ENCODE measurements around the gene CAPN2.

The CAPN2 gene

DNA sequence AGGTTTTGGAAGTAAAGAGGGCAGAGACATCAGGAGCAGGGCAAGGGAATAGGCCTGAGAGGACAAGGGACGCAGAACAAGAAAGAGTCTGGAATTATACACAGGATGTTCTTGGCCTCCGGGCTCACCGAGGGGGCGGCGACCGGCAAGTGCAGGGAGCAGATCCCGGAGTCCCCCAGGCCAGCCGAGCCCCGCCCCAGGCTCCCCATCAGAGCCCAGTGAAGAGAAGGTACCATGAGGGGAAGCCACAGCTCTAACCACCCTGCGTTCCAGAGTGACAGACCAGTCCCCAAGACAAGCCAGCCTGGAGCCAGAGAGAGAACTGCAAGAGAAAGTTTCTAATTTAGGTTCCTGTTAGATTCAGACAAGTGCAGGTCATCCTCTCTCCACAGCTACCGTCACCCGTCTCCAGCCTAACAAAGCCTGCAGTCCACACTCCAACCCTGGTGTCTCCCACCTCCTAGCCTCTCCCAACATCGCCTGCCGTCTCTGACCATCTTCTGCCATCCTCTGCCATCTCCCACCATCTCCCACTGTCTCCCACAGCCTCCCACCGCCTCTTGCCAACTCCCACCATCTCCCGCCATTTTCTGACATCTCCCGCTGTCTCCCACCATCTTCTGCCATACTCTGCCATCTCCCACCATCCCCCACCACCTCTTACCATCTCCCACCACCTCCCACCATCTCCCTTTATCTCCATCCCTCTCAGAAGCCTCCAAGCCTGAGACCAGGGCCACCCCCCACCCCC lies 42.5 kb downstream of the CAPN2 start:
- H2BK5ac ChIP-seq (ENCODE audit: low read length) = peak overlapping the region; percentile 44
- H3K9me3 ChIP-seq (replicated peaks in 1 of 2; ENCODE audit: control insufficient read depth in 2 of 2, insufficient read depth in 1 of 2, low read depth in 1 of 2, low read length in 2 of 2) = no peaks in the 10 kb centered on the region
- no peak overlapping the region for H3K4me2 ChIP-seq (ENCODE audit: insufficient read depth, low read length, poor library complexity, severe bottlenecking)
- H3K9ac ChIP-seq (ENCODE audit: low read depth, low read length, poor library complexity) = no peak overlapping the region
- no peak overlapping the region for H2BK15ac ChIP-seq (ENCODE audit: low read length)
- H3K18ac ChIP-seq (ENCODE audit: low read length) = no peak overlapping the region
- no peak overlapping the region for H3K14ac ChIP-seq (ENCODE audit: low read length)
- no peak overlapping the region for H3K4me3 ChIP-seq (ENCODE audit: low read length in 2 of 2)
- DNase-seq (ENCODE audit: low spot score) = no peak
- no peaks in the 10 kb centered on the region for H3K79me1 ChIP-seq (ENCODE audit: low read depth, low read length)
- H2BK12ac ChIP-seq (ENCODE audit: low read length) = no peak overlapping the region
- H3K23ac ChIP-seq (ENCODE audit: low read depth, low read length, poor library complexity) = peak overlapping the region; percentile 70
- H4K91ac ChIP-seq (ENCODE audit: low read depth, low read length, poor library complexity) = no peak overlapping the region
- no peak overlapping the region for H2AFZ ChIP-seq (ENCODE audit: low read length)
- no CpG with 5 or more reads among the region's 17 CpGs for WGBS, 2 donors (ENCODE audit: extremely low coverage in 2 of 2, insufficient read length in 2 of 2, insufficient replicate concordance in 1 of 2)
- H3K36me3 ChIP-seq (replicated peaks in 1 of 2; ENCODE audit: control insufficient read depth in 2 of 2, insufficient read depth in 2 of 2, low read length in 2 of 2) = peaks cover 36 to 100% of the 10 kb centered on the region in 2 donors
- H3K4ac ChIP-seq (ENCODE audit: low read length) = no peak overlapping the region
- peaks cover 0 to 1% of the 10 kb centered on the region in 2 donors for H3K4me1 ChIP-seq (ENCODE audit: control insufficient read depth in 2 of 2, insufficient read depth in 1 of 2, low read depth in 1 of 2, low read length in 2 of 2)
- H4K8ac ChIP-seq (ENCODE audit: low read depth, low read length) = no peak overlapping the region
- H3K27ac ChIP-seq (replicated peaks; ENCODE audit: low read length) = no peak overlapping the region
- H2AK5ac ChIP-seq (ENCODE audit: low read depth, low read length) = no peak overlapping the region
- no peaks in the 10 kb centered on the region for H3K27me3 ChIP-seq (ENCODE audit: control insufficient read depth in 3 of 3, insufficient read depth in 3 of 3, low read depth in 1 of 3, low read length in 3 of 3)
- H2BK120ac ChIP-seq (ENCODE audit: low read depth, low read length) = no peak overlapping the region

DNA sequence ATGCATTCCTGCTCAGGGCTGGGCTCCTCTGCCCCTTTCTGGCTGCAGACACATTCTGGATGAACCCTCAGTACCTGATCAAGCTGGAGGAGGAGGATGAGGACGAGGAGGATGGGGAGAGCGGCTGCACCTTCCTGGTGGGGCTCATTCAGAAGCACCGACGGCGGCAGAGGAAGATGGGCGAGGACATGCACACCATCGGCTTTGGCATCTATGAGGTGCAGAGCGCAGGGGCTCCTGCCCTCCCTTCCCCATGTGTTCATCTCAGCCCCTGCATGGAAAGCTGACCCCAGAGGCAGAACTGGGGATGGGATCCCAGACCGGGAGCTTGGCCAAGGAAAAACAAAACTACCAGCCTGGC lies 43.1 kb downstream of the CAPN2 start:
- no peak overlapping the region for H2AFZ ChIP-seq (ENCODE audit: low read length)
- H2AK5ac ChIP-seq (ENCODE audit: low read depth, low read length) = no peak overlapping the region
- no peaks in the 10 kb centered on the region for H3K79me1 ChIP-seq (ENCODE audit: low read depth, low read length)
- H3K4ac ChIP-seq (ENCODE audit: low read length) = no peak overlapping the region
- H2BK15ac ChIP-seq (ENCODE audit: low read length) = no peak overlapping the region
- H4K8ac ChIP-seq (ENCODE audit: low read depth, low read length) = no peak overlapping the region
- peak overlapping the region; percentile 70 for H3K23ac ChIP-seq (ENCODE audit: low read depth, low read length, poor library complexity)
- peaks cover 42 to 100% of the 10 kb centered on the region in 2 donors for H3K36me3 ChIP-seq (replicated peaks in 1 of 2; ENCODE audit: control insufficient read depth in 2 of 2, insufficient read depth in 2 of 2, low read length in 2 of 2)
- H3K27me3 ChIP-seq (ENCODE audit: control insufficient read depth in 3 of 3, insufficient read depth in 3 of 3, low read depth in 1 of 3, low read length in 3 of 3) = no peaks in the 10 kb centered on the region
- no peak overlapping the region for H2BK120ac ChIP-seq (ENCODE audit: low read depth, low read length)
- no peak overlapping the region for H2BK12ac ChIP-seq (ENCODE audit: low read length)
- H3K4me3 ChIP-seq (ENCODE audit: low read length in 2 of 2) = peak overlapping the region in 1 of 2 donors; percentile 32
- H3K4me1 ChIP-seq (ENCODE audit: control insufficient read depth in 2 of 2, insufficient read depth in 1 of 2, low read depth in 1 of 2, low read length in 2 of 2) = peaks cover 0 to 1% of the 10 kb centered on the region in 2 donors
- H3K9me3 ChIP-seq (replicated peaks in 1 of 2; ENCODE audit: control insufficient read depth in 2 of 2, insufficient read depth in 1 of 2, low read depth in 1 of 2, low read length in 2 of 2) = no peaks in the 10 kb centered on the region
- DNase-seq (ENCODE audit: low spot score) = no peak
- H4K91ac ChIP-seq (ENCODE audit: low read depth, low read length, poor library complexity) = no peak overlapping the region
- H3K27ac ChIP-seq (replicated peaks; ENCODE audit: low read length) = no peak overlapping the region
- peak overlapping the region; percentile 44 for H2BK5ac ChIP-seq (ENCODE audit: low read length)
- WGBS, 2 donors (ENCODE audit: extremely low coverage in 2 of 2, insufficient read length in 2 of 2, insufficient replicate concordance in 1 of 2) = no CpG with 5 or more reads among the region's 9 CpGs
- H3K14ac ChIP-seq (ENCODE audit: low read length) = no peak overlapping the region
- H3K18ac ChIP-seq (ENCODE audit: low read length) = peak overlapping the region; percentile 69
- no peak overlapping the region for H3K9ac ChIP-seq (ENCODE audit: low read depth, low read length, poor library complexity)
- no peak overlapping the region for H3K4me2 ChIP-seq (ENCODE audit: insufficient read depth, low read length, poor library complexity, severe bottlenecking)

DNA sequence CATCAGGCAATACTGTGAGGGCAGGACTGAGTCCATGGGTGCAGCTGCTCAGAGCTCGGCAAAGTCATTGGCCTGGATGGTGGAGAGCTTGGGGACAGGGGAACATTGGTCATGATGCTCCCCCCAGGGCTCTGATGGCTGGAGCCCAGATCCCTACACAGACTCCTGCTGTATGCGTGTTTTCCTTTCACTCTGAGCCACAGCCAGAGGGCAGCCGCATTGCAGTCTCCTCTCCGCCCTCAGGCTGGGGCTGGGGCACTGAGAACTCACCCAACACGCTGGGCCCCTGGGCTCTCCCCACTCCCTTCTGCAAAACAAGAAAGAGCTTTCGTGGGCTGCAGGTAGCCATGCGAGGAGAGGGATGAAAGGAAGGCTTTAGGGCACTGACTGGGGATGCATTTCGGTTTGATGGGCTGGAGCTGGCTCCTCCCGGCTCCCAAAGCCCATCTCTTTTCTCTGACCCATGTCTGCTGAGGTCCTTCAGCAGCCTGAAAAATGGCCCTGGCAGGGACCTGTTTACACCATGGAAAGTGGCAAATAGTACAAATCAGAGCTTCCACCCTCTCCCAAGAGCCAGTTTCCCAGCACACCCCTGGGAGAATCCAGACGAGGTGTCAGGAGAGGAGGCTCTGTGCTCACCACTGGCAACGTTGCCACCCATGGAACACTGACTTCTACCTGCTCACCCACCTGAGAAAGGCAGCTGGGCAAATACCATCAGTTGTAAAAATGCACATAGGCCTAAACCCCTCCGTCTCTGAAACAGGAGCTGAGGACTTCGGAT lies 43.8 kb downstream of the CAPN2 start:
- no peak for DNase-seq (ENCODE audit: low spot score)
- Histone ChIP-seq H2AK5ac (ENCODE audit: low read depth, low read length) (no peak overlapping the region), H3K14ac (ENCODE audit: low read length) (no peak overlapping the region), H3K27ac (replicated peaks; ENCODE audit: low read length) (no peak overlapping the region), H3K23ac (ENCODE audit: low read depth, low read length, poor library complexity) (no peak overlapping the region), H4K91ac (ENCODE audit: low read depth, low read length, poor library complexity) (no peak overlapping the region), H3K36me3 (replicated peaks in 1 of 2; ENCODE audit: control insufficient read depth in 2 of 2, insufficient read depth in 2 of 2, low read length in 2 of 2) (peaks cover 38 to 100% of the 10 kb centered on the region in 2 donors), H3K4ac (ENCODE audit: low read length) (no peak overlapping the region), H3K4me3 (ENCODE audit: low read length in 2 of 2) (no peak overlapping the region), H3K79me1 (ENCODE audit: low read depth, low read length) (no peaks in the 10 kb centered on the region), H3K27me3 (ENCODE audit: control insufficient read depth in 3 of 3, insufficient read depth in 3 of 3, low read depth in 1 of 3, low read length in 3 of 3) (no peaks in the 10 kb centered on the region), H3K18ac (ENCODE audit: low read length) (no peak overlapping the region), H4K8ac (ENCODE audit: low read depth, low read length) (no peak overlapping the region), H2AFZ (ENCODE audit: low read length) (no peak overlapping the region), H3K4me2 (ENCODE audit: insufficient read depth, low read length, poor library complexity, severe bottlenecking) (no peak overlapping the region), H2BK5ac (ENCODE audit: low read length) (peak overlapping the region; percentile 11), H2BK12ac (ENCODE audit: low read length) (no peak overlapping the region), H3K9me3 (replicated peaks in 1 of 2; ENCODE audit: control insufficient read depth in 2 of 2, insufficient read depth in 1 of 2, low read depth in 1 of 2, low read length in 2 of 2) (no peaks in the 10 kb centered on the region), H3K4me1 (ENCODE audit: control insufficient read depth in 2 of 2, insufficient read depth in 1 of 2, low read depth in 1 of 2, low read length in 2 of 2) (peaks cover 0 to 1% of the 10 kb centered on the region in 2 donors), H2BK120ac (ENCODE audit: low read depth, low read length) (no peak overlapping the region), H2BK15ac (ENCODE audit: low read length) (no peak overlapping the region), H3K9ac (ENCODE audit: low read depth, low read length, poor library complexity) (no peak overlapping the region)
- no CpG with 5 or more reads among the region's 13 CpGs for WGBS, 2 donors (ENCODE audit: extremely low coverage in 2 of 2, insufficient read length in 2 of 2, insufficient replicate concordance in 1 of 2)

All from neuronal stem cell (in vitro differentiated cells).